22Rv1 (cell line): ENCODE measurements around the gene LMO7.

Experiments
- CTCF ChIP-seq: fragments of 450-650 bp; IDR thresholded peaks from 2 replicates; pipeline ENCODE4 v1.5.1; 2017; ENCODE audit warnings: mild to moderate bottlenecking
- ZFX ChIP-seq: fragments of 450-650 bp; IDR thresholded peaks from 2 replicates; pipeline ENCODE4 v1.6.1; 2017; ENCODE audit warnings: antibody characterized with exemption, borderline replicate concordance

GRCh38 chr13:75641026-75641425, 4.9 kb downstream of the LMO7 start:
- no peak for TF ChIP-seq CTCF
- no peak for TF ChIP-seq ZFX
